ENCODE measurements around the gene RIIAD1. TPM values are rescaled to one million over a fixed set of nuclear protein-coding genes. Genes with fewer than 3 reads are reported as not detected.

The RIIAD1 gene
- total and polyA plus RNA-seq, 2 donors (not counting 3 experiments of a cell fraction or from before 2014, with no cell fraction given): not detected

GRCh38 chr1:151776665-151777062 is 55.3 kb downstream of the RIIAD1 start:
- H3K27ac ChIP-seq (ENCODE audit: insufficient read depth, low read depth, low read length): no peak overlapping the region
- no peaks in the 10 kb centered on the region for H4K20me1 ChIP-seq (replicated peaks; ENCODE audit: control insufficient read depth, extremely low read depth, insufficient read depth, low read length)
- BruUV-seq (replicated peaks): no TSS peak
- no peaks in the 10 kb centered on the region for H3K27me3 ChIP-seq (ENCODE audit: control insufficient read depth in 2 of 2, insufficient read depth in 2 of 2, low read length in 2 of 2)
- H3K9me1 ChIP-seq (replicated peaks; ENCODE audit: control insufficient read depth, extremely low read depth, insufficient read depth, low read length): no peaks in the 10 kb centered on the region
- intact Hi-C loops (cut with micrococcal nuclease): no loop called here
- no peaks in the 10 kb centered on the region for H3K9me3 ChIP-seq (replicated peaks; ENCODE audit: control insufficient read depth, insufficient read depth, low read length)
- TF ChIP-seq EZH2 (IDR thresholded peaks at IDR 0.05; ENCODE audit: borderline replicate concordance, low read depth, low read length, severe bottlenecking): no peak
- no peak for TF ChIP-seq MYC (IDR thresholded peaks at IDR 0.05; ENCODE audit: low read depth, low read length)
- no peaks in the 10 kb centered on the region for H3K79me2 ChIP-seq (ENCODE audit: control insufficient read depth, insufficient read depth, low read length)
- H3K36me3 ChIP-seq (ENCODE audit: control insufficient read depth in 2 of 2, extremely low read depth in 1 of 2, insufficient read depth in 2 of 2, low read length in 2 of 2): no peaks in the 10 kb centered on the region
- H2AFZ ChIP-seq (ENCODE audit: low read depth, low read length): no peak overlapping the region
- dilution Hi-C loops (cut with MboI; ENCODE audit: extremely low pct_ligation_motif_present, low sequenced_read_pairs): no loop called here
- FAIRE-seq (no peak), DNase-seq (ENCODE audit: low read depth, low spot score) (no peak)
- ChIA-PET CTCF (interaction anchor here (1.2 to 1.7 kb wide), 2 partner anchors 13 to 31 kb away, joined by 3 to 6 read pairs; no protein-coding TSS in a partner anchor), POLR2A (no interaction called here)
- H3K9ac ChIP-seq (replicated peaks; ENCODE audit: extremely low read depth, insufficient read depth, low read length): no peak overlapping the region
- H3K4me1 ChIP-seq (ENCODE audit: control insufficient read depth, extremely low read depth, insufficient read depth, low read length): no peaks in the 10 kb centered on the region
- H3K4me3 ChIP-seq (replicated peaks in 1 of 3; ENCODE audit: insufficient read depth in 1 of 3, low read depth in 1 of 3, low read length in 3 of 3): no peak overlapping the region
- no peak overlapping the region for H3K4me2 ChIP-seq (ENCODE audit: insufficient read depth, low read length)

- DNase-seq (ENCODE audit: low read depth, low spot score) (no peak), FAIRE-seq (no peak)
- Histone ChIP-seq H2AFZ (ENCODE audit: low read depth, low read length) (no peak overlapping the region), H3K36me3 (ENCODE audit: control insufficient read depth in 2 of 2, extremely low read depth in 1 of 2, insufficient read depth in 2 of 2, low read length in 2 of 2) (no peaks in the 10 kb centered on the region), H3K79me2 (ENCODE audit: control insufficient read depth, insufficient read depth, low read length) (no peaks in the 10 kb centered on the region), H3K9ac (replicated peaks; ENCODE audit: extremely low read depth, insufficient read depth, low read length) (no peak overlapping the region), H3K4me3 (replicated peaks in 1 of 3; ENCODE audit: insufficient read depth in 1 of 3, low read depth in 1 of 3, low read length in 3 of 3) (no peak overlapping the region), H3K9me3 (replicated peaks; ENCODE audit: control insufficient read depth, insufficient read depth, low read length) (no peaks in the 10 kb centered on the region), H4K20me1 (replicated peaks; ENCODE audit: control insufficient read depth, extremely low read depth, insufficient read depth, low read length) (no peaks in the 10 kb centered on the region), H3K27ac (ENCODE audit: insufficient read depth, low read depth, low read length) (no peak overlapping the region), H3K4me1 (ENCODE audit: control insufficient read depth, extremely low read depth, insufficient read depth, low read length) (no peaks in the 10 kb centered on the region), H3K27me3 (ENCODE audit: control insufficient read depth in 2 of 2, insufficient read depth in 2 of 2, low read length in 2 of 2) (no peaks in the 10 kb centered on the region), H3K4me2 (ENCODE audit: insufficient read depth, low read length) (no peak overlapping the region), H3K9me1 (replicated peaks; ENCODE audit: control insufficient read depth, extremely low read depth, insufficient read depth, low read length) (no peaks in the 10 kb centered on the region)
- dilution Hi-C loops (cut with MboI; ENCODE audit: extremely low pct_ligation_motif_present, low sequenced_read_pairs): no loop called here
- POLR2A ChIA-PET: no interaction called here
- intact Hi-C loops (cut with micrococcal nuclease): no loop called here
- no TSS peak for BruUV-seq (replicated peaks)
- CTCF ChIA-PET: interaction anchor here (1.2 to 1.7 kb wide), 4 partner anchors 12 to 59 kb away, joined by 3 to 6 read pairs (median 3); no protein-coding TSS in a partner anchor
- TF ChIP-seq POLR2AphosphoS5 (IDR thresholded peaks at IDR 0.05; ENCODE audit: insufficient read depth, low read depth, low read length): no peak
- TF ChIP-seq GATA2 (IDR thresholded peaks at IDR 0.05; ENCODE audit: insufficient read depth, insufficient read length, low read depth, low read length): no peak
Measured at GRCh38 chr1:151777317-151777716, 56.0 kb downstream of the RIIAD1 start.

Small RNAs within 50 kb of the gene (small RNA-seq; reads per million reads assigned to genes)
- gene RNU6-662P (ENCODE audit: insufficient read depth, insufficient read length, low read depth, low replicate concordance): not detected

Other genes with a start within 250 kb of the RIIAD1 start
- 0.73 and 1.2 TPM in 2 replicates for gene CGN, start 210.1 kb upstream of the RIIAD1 start, total RNA-seq
- gene CGN, start 210.1 kb upstream of the RIIAD1 start, polyA plus RNA-seq: 0.32 and 0.37 TPM in 2 replicates
- gene TUFT1, start 181.2 kb upstream of the RIIAD1 start, total RNA-seq: 4.3 TPM in 2 replicates
- 4.3 and 5.1 TPM in 2 replicates for gene TUFT1, start 181.2 kb upstream of the RIIAD1 start, polyA plus RNA-seq
- gene SNX27, start 109.5 kb upstream of the RIIAD1 start, total RNA-seq: 24.5 and 24.9 TPM in 2 replicates
- gene SNX27, start 109.5 kb upstream of the RIIAD1 start, polyA plus RNA-seq: 7.7 and 8.1 TPM in 2 replicates
- gene CELF3, start 4.7 kb upstream of the RIIAD1 start, total RNA-seq: not detected in 2 replicates
- gene CELF3, start 4.7 kb upstream of the RIIAD1 start, polyA plus RNA-seq: not detected in 2 replicates
- gene MRPL9, start 42.0 kb downstream of the RIIAD1 start, total RNA-seq: 96.9 and 112 TPM in 2 replicates
- 71.5 and 79.1 TPM in 2 replicates for gene MRPL9, start 42.0 kb downstream of the RIIAD1 start, polyA plus RNA-seq
- gene TDRKH, start 69.0 kb downstream of the RIIAD1 start, total RNA-seq: 9.3 and 9.6 TPM in 2 replicates
- gene TDRKH, start 69.0 kb downstream of the RIIAD1 start, polyA plus RNA-seq: 3.0 and 3.9 TPM in 2 replicates
- not detected in 2 replicates for gene LINGO4, start 83.9 kb downstream of the RIIAD1 start, total RNA-seq
- gene LINGO4, start 83.9 kb downstream of the RIIAD1 start, polyA plus RNA-seq: not detected in 2 replicates
- gene RORC, start 110.3 kb downstream of the RIIAD1 start, total RNA-seq: not detected in 2 replicates
- gene RORC, start 110.3 kb downstream of the RIIAD1 start, polyA plus RNA-seq: not detected in 2 replicates
- 0.18 TPM in 1 of 2 replicates, not detected in the other for gene C2CD4D, start 118.3 kb downstream of the RIIAD1 start, total RNA-seq
- 0.05 TPM in 1 of 2 replicates, not detected in the other for gene C2CD4D, start 118.3 kb downstream of the RIIAD1 start, polyA plus RNA-seq
- not detected in 2 replicates for gene THEM5, start 132.2 kb downstream of the RIIAD1 start, total RNA-seq
- gene THEM5, start 132.2 kb downstream of the RIIAD1 start, polyA plus RNA-seq: not detected in 2 replicates
- gene THEM4, start 188.0 kb downstream of the RIIAD1 start, total RNA-seq: 22.1 and 24.9 TPM in 2 replicates
- gene THEM4, start 188.0 kb downstream of the RIIAD1 start, polyA plus RNA-seq: 19.2 and 22.3 TPM in 2 replicates